C1 segment of cervical spinal cord (tissue), 14 donors: ENCODE measurements around the gene MYRF.
A peak's percentile ranks its signal among the peaks of the same experiment; 100 is the strongest.

ENCODE experiments used
- DNase-seq, 14 donors: peaks; one replicate each; lab custom pipeline; 2025; lab: John Stamatoyannopoulos, UW

Gene MYRF

DNA sequence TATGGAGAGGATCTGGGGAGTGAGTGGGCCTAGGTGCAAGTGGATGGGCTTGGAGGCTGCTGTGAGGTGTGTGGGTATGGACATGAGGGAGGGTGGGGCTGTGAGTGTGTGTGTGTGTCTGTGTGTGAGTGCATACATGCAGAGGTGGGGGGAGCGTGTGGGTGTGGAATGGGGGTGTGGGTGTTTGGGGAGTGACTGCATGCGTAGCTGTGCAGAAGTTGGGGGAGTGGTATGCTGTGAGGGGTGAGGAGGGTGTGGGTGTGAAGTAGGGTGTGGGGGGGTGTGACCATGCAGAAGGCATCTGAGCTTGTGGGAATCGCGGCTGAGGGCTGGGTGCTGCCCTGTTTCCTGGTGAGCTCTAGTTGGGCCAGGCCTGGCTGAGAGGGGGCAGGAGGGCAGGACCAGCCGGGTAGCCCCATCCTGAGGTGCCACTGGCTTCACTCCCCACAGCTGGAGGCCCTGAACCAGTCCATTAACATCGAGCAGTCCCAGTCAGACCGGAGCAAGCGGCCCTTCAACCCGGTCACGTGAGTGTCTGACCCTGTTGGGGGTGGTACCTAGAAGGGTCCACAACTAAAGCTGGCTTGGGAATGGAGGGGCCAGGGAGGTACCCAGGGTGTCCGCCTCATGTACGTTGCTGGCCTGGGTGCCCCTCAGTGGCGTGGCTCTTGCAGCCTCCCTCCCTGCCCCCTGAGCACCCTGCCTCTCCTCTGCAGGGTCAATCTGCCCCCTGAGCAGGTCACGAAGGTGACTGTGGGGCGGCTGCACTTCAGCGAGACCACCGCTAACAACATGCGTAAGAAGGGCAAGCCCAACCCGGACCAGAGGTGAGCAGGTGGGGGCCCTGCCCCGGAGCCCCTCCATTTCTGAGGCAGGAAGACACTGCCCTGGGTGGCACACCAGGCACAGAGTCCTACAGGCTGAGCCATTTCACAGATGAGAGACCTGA is 23.4 kb downstream of the MYRF start:
- no peak for DNase-seq

DNA sequence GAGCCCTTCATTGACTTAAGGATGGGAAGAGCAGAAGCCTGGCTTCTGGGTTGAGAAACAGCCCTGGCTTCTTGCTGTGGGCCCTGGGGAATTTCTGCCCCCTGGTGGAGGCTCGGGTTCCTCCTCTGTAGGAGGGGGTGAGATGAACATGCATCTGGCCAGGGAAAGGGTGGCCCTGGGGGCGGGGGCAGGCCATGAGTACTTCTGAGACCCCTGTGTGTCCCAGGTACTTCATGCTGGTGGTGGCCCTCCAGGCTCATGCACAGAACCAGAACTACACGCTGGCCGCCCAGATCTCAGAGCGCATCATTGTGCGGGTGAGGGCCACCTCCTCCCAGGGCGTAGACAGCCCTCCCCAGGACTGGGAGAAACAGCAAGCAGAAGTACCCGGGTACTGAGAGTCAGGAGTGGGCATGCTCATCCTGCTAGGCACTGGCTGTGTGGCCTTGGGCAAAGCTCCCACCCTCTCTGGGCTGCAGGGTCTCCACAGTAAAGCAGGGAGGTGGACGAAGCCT is 24.2 kb downstream of the MYRF start:
- DNase-seq: peak in 10 of 14 donors; percentile 14 to 57 (median 31)

DNA sequence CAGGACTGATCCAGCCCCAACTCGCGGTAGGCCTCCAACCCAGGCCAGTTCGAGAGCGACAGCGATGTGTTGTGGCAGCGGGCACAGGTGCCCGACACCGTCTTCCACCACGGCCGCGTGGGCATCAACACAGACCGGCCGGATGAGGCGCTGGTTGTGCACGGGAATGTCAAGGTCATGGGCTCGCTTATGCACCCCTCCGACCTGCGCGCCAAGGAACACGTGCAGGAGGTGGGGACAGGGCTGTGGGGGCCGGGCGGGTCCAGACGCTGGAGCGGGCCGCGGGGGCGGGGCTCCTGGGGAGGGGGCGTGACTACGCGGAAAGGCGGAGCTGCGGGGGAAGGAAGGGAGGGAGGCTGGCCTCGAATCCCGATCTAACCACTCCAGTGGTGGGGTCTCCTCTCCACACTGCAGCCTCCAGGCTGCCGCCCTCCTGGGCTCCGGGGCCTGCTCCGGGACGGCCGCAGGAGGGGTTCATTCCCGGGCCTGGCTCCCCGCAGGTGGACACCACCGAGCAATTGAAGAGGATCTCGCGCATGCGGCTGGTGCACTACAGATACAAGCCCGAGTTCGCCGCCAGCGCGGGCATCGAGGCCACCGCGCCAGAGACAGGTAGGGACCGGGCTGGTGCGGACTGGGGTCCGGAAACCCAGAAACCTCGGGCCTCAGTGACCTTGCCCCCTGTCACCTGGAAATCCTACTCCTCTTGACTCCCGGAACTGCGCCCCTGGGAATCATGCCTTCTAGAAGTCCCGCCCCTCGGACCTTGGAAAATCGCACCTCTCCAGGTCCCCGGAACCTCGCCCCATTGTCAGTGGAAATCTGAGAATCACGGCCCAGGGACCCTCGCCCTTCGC is 25.0 kb downstream of the MYRF start:
- peak in 4 of 14 donors; percentile 19 to 45 (median 34) for DNase-seq

DNA sequence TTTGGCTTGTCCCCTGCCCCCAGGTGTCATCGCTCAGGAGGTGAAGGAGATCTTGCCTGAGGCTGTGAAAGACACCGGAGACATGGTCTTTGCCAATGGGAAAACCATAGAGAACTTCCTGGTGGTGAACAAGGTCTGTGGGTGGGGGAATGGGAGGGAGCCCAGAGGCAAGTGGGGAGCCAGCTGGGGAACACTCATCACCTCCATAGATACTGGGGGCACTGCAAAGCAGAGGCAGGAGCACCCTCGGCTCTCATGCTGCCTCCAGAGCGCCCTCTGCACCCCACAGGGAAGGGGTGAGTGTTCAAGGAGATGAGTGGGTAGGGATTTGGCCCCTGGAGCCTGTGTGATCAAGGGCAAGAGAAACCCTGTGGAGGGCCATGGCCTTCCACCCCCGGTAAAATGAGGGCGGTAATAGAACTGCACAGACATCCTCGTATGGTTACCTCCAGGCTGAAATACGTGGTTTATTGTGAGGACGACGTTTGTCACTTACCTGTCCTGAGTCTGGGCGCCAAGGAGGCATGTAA is 26.0 kb downstream of the MYRF start:
- no peak for DNase-seq

DNA sequence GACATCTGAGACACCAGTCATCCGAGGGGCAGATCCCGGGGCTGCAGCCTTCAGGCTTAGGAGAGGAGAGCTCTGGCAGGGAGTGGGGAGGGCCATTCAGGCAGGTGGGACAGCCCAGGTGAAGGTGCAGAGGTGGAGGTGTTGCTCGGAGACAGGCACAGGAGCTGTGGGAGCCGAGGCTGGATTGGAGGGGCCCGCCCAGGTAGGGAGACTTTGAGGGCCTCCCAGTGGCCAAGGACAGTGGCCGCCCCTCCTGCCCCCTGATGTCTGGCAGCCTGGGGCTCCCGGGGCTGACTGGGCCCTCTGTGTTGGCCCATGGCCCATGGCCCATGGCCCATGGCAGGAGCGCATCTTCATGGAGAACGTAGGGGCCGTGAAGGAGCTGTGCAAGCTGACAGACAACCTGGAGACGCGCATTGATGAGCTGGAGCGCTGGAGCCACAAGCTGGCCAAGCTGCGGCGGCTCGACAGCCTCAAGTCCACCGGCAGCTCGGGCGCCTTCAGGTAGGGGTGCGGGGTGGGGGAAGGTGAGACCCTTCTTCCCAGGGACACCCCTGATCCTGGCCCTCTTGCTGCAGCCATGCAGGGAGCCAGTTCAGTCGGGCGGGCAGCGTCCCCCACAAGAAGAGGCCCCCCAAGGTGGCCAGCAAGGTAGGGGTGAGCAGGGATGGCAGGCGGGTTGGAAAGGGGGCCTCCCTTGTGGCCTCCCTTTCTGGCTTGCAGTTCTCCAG is 26.6 kb downstream of the MYRF start:
- DNase-seq: no peak

DNA sequence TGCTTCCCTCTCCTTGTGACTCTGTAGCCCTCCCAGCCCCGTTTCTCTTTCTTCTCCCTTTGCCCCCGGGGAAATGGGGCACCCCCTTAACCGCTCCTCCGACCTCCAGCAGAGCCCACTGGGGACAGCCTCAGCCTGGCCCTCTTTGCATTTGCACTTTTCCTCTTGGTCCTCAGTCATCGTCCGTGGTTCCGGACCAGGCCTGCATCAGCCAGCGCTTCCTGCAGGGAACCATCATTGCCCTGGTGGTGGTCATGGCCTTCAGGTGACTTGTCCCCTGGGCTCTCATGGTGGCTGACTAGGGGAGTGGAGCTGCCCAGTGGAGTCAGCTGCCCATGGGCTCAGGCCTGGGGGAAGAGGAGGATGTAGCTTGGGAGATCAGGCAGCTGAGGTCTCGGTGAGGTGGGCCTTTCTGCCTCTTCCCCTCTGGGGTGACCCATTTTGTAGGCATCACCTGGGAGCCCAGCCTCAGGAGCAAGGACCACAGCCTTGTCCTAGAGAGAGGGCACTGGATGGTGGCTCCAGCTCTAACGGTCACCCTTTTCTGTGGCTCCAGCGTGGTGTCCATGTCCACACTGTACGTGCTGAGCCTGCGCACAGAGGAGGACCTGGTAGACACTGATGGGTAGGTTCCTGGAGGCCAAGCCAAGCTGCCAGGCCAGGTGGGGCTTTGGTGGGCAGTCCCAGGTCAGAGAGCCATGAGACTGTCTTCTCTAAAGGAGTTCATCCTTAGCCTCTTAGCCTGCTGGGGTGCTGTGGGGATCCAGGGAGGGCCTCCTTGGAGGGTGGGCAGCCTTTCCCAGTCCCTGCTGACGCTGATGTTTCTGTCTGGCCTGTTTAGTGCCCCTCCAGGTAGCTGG is 27.5 kb downstream of the MYRF start:
- DNase-seq: no peak

DNA sequence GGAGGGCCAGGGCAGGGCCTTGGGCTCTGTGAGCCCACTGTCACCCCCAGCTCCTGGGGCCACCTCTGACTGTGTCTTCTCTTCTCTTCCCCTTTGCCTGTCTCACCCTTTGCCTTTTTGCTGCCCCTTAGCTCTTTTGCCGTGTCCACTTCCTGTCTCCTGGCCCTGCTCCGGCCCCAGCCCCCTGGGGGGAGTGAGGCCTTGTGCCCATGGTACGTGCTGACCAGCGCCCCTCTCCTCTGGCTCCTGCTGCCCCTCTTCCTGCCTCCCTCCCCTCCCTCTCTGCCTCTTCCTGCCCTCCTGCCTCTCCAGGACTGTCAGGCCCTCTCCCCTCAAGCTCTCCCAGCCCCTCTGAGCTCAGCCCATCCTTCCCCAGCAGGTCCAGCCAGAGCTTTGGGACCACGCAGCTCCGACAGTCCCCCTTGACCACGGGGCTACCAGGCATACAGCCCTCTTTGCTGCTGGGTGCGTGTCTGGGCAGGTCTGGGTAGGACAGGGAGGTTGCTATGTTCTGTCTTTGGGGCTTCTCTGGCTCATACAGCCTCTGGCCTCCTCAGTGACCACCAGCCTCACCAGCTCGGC is 28.2 kb downstream of the MYRF start:
- no peak for DNase-seq

DNA sequence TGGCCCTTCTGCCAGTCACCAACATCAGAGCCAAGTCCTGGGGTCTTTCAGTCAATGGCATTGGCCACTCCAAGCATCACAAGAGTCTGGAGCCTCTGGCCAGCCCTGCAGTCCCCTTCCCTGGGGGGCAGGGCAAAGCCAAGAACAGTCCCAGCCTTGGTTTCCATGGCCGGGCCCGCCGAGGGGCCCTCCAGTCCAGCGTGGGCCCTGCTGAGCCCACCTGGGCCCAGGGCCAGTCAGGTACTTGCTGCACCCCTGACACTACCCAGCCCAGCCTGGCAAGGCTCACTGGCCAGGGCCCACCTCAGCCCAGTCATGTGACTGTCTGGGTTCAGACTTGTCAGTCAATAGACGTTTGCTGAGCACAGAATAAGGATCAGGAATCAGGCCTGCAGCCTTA is 29.1 kb downstream of the MYRF start:
- no peak for DNase-seq

DNA sequence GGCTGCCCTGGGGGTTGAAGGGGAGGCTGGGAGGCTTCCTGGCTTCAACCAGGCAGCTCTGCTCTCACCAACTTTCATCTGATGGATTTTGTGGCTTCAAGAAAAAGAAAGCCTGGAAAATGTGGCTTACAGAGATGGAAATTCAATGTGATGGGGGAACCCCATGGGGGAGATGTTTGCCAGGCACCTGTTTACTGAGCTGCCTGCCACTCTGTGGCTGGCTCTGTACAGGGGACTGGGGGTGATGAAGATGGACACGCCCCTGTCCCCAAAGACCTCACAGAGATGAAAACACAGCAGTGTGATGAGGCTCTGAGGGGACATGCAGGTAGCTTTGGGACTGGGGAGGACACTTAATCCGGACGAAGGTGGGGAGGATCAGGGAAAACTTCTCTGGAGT is 29.9 kb downstream of the MYRF start:
- no peak for DNase-seq

DNA sequence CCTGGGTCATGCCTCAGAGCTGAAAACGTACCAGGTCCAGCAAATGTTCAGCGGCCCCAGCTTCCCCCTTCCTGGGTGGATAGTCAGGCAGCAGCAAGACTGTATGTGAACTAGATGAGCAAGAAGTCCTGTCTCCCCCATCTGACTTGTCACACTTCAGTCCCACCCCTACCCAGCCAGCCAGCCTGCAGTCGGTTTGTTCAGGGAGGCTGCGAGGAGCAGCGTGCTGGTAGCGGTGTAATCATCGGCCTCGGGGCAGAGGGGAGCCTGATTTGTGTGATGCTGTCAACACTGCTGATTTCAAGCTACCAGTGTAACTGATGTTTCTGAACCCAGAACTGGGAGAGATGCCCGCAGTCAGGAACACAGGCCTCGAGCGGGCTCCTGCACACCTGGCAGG is 30.4 kb downstream of the MYRF start:
- DNase-seq: no peak

DNA sequence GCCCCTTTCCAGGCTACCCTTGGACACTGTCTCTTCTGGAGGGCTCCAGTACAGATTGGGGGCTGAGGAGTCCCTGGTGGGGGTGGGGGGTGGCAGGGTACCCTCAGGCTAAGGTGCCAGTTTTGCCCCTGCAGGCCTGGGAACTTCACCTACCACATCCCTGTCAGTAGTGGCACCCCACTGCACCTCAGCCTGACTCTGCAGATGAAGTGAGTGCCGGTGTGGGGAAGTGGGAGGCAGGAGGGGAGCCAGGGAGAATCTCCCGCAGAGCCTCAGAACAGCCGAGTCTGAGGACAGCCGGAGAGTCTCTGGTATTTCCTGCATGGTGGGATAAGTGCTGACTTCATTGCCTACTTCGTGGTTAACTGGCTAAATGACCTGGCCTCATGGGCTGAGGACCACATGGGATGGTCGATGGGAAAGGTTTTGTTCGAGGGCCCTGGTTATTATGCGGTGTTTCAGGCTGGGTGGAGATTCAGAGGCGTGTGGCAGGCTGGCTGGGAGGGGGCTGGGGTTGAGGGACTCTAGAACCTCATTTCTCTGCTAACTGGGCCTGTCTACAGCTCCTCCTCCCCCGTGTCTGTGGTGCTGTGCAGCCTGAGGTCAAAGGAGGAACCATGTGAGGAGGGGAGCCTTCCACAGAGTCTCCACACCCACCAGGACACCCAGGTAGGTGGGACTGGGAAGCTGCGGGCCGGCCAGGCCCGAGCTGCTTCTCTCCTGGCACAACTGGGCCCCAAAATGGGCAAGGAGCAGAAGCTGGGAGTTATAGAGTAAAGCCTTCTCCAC is 31.5 kb downstream of the MYRF start:
- DNase-seq: no peak

DNA sequence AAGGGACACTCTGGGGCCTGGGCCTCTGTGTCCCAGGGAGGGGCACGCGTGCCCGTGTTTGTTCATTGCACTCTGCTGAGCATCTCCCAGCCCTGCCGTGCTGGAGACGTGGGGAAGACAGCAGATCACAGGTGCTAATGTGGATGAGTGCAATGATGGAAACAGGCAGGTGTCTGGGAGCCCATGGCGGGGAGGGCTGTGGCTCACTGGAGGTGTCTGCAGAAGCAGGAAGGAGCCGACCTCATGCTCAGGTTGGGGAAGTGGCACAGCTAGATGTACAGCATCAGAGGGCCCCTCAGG is 32.0 kb downstream of the MYRF start:
- DNase-seq: no peak

DNA sequence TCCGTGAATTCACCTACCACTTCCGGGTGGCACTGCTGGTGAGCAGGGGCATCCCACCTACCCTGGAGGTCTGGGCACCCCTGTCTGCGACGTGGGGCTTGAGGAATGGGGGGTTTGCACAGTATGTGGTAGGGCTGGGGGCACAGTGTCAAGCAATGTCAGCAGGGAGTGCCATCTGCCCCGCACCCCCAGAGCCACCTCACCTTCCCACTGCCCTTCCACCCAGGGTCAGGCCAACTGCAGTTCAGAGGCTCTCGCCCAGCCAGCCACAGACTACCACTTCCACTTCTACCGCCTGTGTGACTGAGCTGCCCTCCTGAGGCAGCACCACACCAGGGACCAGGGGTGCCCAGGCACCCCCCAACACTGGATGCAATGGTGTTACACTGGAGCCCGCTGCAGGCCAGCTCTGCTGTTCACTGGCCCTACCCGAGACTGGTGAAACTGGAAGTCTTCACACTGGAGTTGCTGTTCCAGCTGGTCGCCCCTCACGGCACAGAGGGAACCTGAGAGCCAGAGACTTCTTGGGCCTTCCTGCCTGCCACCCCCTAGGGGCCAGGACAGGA is 33.5 kb downstream of the MYRF start:
- no peak for DNase-seq

DNA sequence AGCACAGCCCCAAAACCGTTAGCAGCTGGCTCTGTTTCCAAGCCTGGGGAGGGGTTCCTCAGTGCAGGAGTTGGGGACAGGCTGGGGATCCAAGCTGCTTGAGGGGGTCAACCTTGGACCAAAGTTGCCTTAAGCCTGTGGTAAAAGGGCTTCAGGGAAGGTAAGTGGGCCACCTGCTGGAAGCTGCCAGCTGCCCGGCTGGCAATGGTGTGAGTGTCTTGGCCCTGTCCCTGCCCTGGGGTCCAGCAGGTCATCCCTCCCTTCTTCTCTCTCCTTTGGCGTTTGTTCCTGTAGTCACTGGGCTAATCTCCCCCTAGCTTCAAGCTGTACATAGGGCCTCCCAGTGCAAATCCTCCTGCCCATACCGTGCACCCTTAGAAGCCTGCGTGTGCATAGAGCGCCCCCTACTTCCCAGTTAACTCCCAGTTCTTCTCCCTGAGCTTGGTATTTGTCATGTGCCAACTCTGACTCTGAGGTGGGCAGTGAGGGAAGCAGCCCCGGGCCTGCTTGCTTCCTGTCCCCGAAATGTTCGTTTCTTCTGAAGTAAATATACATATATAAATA is 35.6 kb downstream of the MYRF start:
- peak in 11 of 14 donors; percentile 7 to 60 (median 44) for DNase-seq

DNA sequence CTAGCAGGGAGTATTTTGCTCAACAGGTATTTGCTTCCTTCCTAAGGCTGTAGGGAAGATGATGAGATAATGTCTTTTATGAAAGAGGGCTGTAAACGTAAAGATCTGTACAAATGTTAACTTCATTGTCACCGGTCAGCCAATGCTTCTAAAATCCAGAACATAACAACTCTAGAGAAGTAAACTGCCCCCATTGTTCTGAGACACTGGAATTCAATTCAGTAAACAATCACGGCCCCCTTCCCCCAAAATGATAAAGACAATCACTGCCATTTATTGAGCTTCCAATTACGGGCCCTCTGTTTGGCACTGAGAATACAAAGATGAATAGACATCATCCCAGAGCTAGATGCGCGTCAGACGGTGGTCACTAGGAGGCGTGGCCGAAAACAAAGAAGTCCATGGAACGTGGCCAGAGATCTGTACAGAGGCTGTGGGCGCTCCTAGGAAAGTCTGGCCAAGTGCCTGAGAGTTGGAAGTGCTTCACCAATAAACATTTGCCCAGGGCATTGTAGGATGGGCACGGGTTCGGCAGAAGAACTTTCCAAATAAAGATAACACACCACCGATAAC is 39.4 kb downstream of the MYRF start:
- peak in 12 of 14 donors; percentile 66 to 95 (median 85) for DNase-seq

DNA sequence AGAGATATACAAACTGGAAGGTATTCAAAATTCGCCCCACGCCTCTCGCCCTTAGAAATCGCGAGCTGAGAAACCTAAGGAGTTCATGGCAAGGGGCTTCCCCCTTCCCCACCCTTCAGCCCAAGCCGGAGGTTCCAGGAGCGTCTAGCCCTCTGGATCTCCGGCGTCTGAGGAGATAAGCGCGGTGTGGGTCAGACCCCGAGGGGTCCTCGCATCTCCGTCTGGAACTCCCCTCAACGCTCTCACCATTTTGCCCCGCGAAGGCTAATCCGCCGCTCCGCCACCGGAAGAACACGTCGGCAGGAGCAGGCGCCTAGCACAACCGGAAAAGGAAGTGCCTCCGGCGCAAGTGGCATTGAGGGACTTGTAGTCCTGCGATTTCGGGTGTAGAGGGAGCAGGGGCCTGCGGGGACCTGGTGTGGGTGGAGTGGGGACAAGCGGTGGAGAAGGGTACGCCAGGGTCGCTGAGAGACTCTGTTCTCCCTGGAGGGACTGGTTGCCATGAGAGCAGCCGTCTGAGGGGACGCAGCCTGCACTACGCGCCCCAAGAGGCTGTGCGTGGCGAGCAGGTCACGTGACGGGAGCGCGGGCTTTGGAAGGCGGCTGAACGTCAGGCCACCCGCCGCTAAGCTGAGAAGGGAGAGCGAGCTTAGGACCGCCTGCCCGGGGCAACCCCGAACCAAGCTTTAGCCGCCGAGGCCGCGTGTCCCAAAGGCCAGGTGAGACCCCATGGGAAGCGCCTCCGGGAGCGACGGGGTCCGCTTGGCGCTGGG is 40.1 kb downstream of the MYRF start, which contains the start of the genes FEN1 and TMEM258:
TSS of gene FEN1 (plus strand) at position 602 of the 773 bp plus-strand sequence. CDS start 2,451 bp downstream, outside the sequence.
TSS of gene TMEM258 (minus strand) at position 290 of the 773 bp plus-strand sequence. CDS start at position 249, 41 bp downstream.
- peak; percentile 84 to 100 (median 97) for DNase-seq
